ENCODE results near the gene GPR183. TPM values are rescaled to one million over a fixed set of nuclear protein-coding genes. Genes with fewer than 3 reads are reported as not detected.

Gene GPR183
- total RNA-seq, 2 experiments from 2014 or later = 8.6 to 10.0 TPM

- ChIA-PET POLR2A (interaction anchor here (0.7 to 2.4 kb wide), 9 partner anchors 14 to 85 kb away, joined by 3 to 22 read pairs (median 4); partner anchors contain the start of gene UBAC2), CTCF (interaction anchor here (0.7 to 4.1 kb wide), 11 partner anchors 11 to 167 kb away, joined by 3 to 44 read pairs (median 6); partner anchors contain the start of gene UBAC2)
- intact Hi-C loops (cut with micrococcal nuclease) = loop anchor here (2.0 to 5.0 kb wide), 2 partner anchors 42 to 54 kb away; no protein-coding TSS in a partner anchor
- no peaks in the 10 kb centered on the region for H3K9me3 Mint-ChIP-seq
- peak; percentile 41 for ATAC-seq
- peaks cover 45% of the 10 kb centered on the region for H3K36me3 Mint-ChIP-seq (ENCODE audit: low read depth)
- peaks cover 68% of the 10 kb centered on the region for H3K4me1 Mint-ChIP-seq (ENCODE audit: low read depth)
- peak overlapping the region; percentile 84 for H3K4me3 Mint-ChIP-seq
- DNase-seq = peak; percentile 53
- no peaks in the 10 kb centered on the region for H3K27me3 Mint-ChIP-seq
- TF ChIP-seq CTCF (IDR thresholded peaks at IDR 0.05) = no peak
- H3K27ac Mint-ChIP-seq = peak overlapping the region; percentile 98
Observed at GRCh38 chr13:99258946-99259345, 48.3 kb downstream of the GPR183 start.

GRCh38 chr13:99258210-99258860, 48.9 kb downstream of the GPR183 start, which contains the start of gene GPR18:
TSS of gene GPR18 (minus strand) at chr13:99258379. CDS start at chr13:99255872, 2,507 bp downstream.
- DNase-seq (peak; percentile 66), ATAC-seq (peak; percentile 74)
- Mint-ChIP-seq H3K27me3 (no peaks in the 10 kb centered on the region), H3K9me3 (no peaks in the 10 kb centered on the region), H3K36me3 (ENCODE audit: low read depth) (peaks cover 46% of the 10 kb centered on the region), H3K4me3 (peak within 1 kb of the TSS; percentile 84), H3K4me1 (ENCODE audit: low read depth) (peaks cover 66% of the 10 kb centered on the region), H3K27ac (peak within 1 kb of the TSS; percentile 98)
- POLR2A ChIA-PET = interaction anchor here (0.6 to 2.0 kb wide), 11 partner anchors 9 to 84 kb away, joined by 3 to 22 read pairs (median 3); partner anchors contain the start of gene UBAC2
- intact Hi-C loops (cut with micrococcal nuclease) = loop anchor here (2.0 to 5.0 kb wide), 2 partner anchors 41 to 54 kb away; no protein-coding TSS in a partner anchor
- CTCF ChIA-PET = interaction anchor here (0.7 to 4.1 kb wide), 11 partner anchors 10 to 167 kb away, joined by 3 to 44 read pairs (median 4); partner anchors contain the start of gene UBAC2
- TF ChIP-seq CTCF (IDR thresholded peaks at IDR 0.05) = no peak

GRCh38 chr13:99257291-99257690, 49.9 kb downstream of the GPR183 start:
- DNase-seq (no peak), ATAC-seq (no peak)
- no peaks in the 10 kb centered on the region for H3K27me3 Mint-ChIP-seq
- H3K4me3 Mint-ChIP-seq = peak overlapping the region; percentile 68
- H3K36me3 Mint-ChIP-seq (ENCODE audit: low read depth) = peaks cover 44% of the 10 kb centered on the region
- no peak for TF ChIP-seq CTCF (IDR thresholded peaks at IDR 0.05)
- H3K27ac Mint-ChIP-seq = peak overlapping the region; percentile 87
- peaks cover 65% of the 10 kb centered on the region for H3K4me1 Mint-ChIP-seq (ENCODE audit: low read depth)
- no peaks in the 10 kb centered on the region for H3K9me3 Mint-ChIP-seq
- ChIA-PET POLR2A (interaction anchor here (0.7 to 2.0 kb wide), 7 partner anchors 9 to 130 kb away, joined by 3 to 22 read pairs (median 3); partner anchors contain the start of gene UBAC2), CTCF (interaction anchor here (1.1 to 4.1 kb wide), 10 partner anchors 9 to 131 kb away, joined by 3 to 44 read pairs (median 6); partner anchors contain the start of gene UBAC2)
- intact Hi-C loops (cut with micrococcal nuclease) = loop anchor here (5.0 kb wide), 1 partner anchor 40 kb away; no protein-coding TSS in a partner anchor

- Mint-ChIP-seq H3K27ac (peak overlapping the region; percentile 87), H3K36me3 (ENCODE audit: low read depth) (peaks cover 48% of the 10 kb centered on the region), H3K9me3 (no peaks in the 10 kb centered on the region), H3K27me3 (no peaks in the 10 kb centered on the region), H3K4me1 (ENCODE audit: low read depth) (peaks cover 65% of the 10 kb centered on the region), H3K4me3 (peak overlapping the region; percentile 68)
- no peak for TF ChIP-seq CTCF (IDR thresholded peaks at IDR 0.05)
- DNase-seq = no peak
- peak; percentile 32 for ATAC-seq
- intact Hi-C loops (cut with micrococcal nuclease) = loop anchor here (5.0 kb wide), 1 partner anchor 39 kb away; no protein-coding TSS in a partner anchor
- ChIA-PET CTCF (interaction anchor here (0.8 to 4.1 kb wide), 14 partner anchors 9 to 180 kb away, joined by 3 to 44 read pairs (median 6); partner anchors contain the start of gene UBAC2), POLR2A (interaction anchor here (0.6 to 1.9 kb wide), 4 partner anchors 26 to 131 kb away, joined by 3 to 18 read pairs (median 4); partner anchors contain the start of gene UBAC2)
Observed at GRCh38 chr13:99256709-99257108, 50.5 kb downstream of the GPR183 start.
